HT-29 (cell line): ENCODE measurements around the gene CSRP3. TPM values are rescaled to one million over a fixed set of nuclear protein-coding genes. Genes with fewer than 3 reads are reported as not detected.

ENCODE experiments used
- DNase-seq: peaks from one replicate; pipeline ENCODE4 v3.0.0-alpha.2; 2015; ENCODE audit warnings: low spot score
- total RNA-seq: library from RNA; depleted of rRNA; stranded (reverse); fragments of >200 nt; shearing (Covaris generic); gene quantifications from 2 replicates; pipeline ENCODE4 v1.2.3, GENCODE V29; 2014; rRNA removed

The CSRP3 gene
- not detected in 2 replicates for total RNA-seq

- DNase-seq = no peak
Observed at GRCh38 chr11:19201737-19202605, at the start of gene CSRP3. CSRP3 (minus strand) TSS chr11:19201983; CDS start chr11:19192448, 9,535 bp downstream.

- no peak for DNase-seq
Observed at GRCh38 chr11:19251577-19251976, 49.8 kb upstream of the CSRP3 start.

DNA sequence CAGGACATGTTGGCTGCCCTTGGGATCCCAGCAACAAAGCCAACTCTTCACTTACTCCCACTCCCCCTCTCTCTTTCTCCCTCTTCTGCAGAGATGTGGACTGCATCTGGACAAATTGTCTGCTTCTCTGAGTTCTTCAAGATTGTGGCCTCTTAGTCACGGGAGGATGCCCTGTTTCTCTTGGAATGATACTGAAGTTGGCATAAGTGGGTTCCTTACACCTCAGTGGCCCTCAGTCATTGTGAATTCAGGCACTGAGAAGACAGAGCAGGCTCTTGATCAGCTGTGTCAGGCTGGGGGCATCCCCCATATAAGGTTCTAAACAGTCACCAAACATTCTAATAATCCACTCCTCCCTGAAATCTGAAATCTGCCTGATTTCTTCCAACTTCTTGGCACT lies 45.0 kb upstream of the CSRP3 start:
- no peak for DNase-seq

DNA sequence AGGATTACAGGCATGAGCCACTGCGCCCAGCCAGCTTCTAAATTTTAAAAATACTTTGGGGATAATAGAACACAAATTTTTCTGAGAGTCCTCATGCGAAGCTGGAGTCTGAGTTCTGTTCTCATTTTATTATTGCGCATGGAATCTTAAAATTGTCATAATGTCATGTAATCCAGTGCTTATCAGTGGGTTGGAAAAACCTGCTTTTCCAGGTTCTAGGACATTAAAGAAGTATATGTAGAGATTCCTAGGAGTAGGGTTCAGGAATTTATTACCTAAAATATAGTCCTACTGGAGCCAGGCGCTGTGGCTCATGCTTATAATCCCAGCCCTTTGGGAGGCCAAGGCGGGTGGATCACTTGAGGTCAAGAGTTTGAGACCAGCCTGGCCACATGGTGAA lies 43.6 kb upstream of the CSRP3 start:
- no peak for DNase-seq

GRCh38 chr11:19244621-19245020 lies 42.8 kb upstream of the CSRP3 start:
- DNase-seq = peak; percentile 56

DNA sequence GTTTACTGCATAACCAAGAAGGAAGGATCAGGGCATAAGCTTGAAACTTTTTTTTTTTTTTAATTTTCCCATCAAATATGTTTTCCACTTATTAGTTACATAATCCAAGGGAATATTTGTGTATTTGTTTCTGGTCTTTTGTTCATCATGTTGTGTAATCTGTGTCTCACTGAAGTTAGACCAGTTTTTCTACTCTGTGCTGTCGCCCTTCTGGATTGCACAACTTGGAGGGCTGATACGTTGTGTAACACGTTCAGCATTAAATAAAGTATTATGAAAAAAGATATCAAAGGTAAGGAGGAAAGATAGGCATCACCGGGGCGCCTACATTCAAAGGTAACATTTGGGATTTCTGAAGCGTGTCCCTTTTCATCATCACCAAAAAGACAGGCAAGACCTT lies 42.3 kb upstream of the CSRP3 start:
- DNase-seq = peak; percentile 87

DNA sequence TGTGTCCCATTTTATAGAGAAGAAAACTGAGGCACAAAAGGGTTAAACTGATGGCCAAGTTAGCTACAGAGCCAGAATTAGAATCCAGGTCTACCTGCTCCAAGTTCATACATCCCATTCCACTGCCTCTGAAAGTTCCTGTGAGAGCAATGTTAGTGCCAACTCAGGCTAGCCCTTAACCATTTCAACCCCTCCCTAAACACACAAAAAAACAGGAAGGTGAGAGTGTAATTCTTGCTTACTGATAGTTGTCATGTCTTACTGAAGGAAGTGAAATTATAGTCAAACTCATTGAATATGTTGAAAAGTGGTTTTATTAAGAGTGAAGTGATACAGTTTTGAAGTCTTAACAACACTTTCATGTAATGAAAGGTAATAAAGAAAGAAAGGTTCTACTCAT lies 41.8 kb upstream of the CSRP3 start:
- no peak for DNase-seq

GRCh38 chr11:19243143-19243542 lies 41.4 kb upstream of the CSRP3 start:
- DNase-seq = peak; percentile 19

DNA sequence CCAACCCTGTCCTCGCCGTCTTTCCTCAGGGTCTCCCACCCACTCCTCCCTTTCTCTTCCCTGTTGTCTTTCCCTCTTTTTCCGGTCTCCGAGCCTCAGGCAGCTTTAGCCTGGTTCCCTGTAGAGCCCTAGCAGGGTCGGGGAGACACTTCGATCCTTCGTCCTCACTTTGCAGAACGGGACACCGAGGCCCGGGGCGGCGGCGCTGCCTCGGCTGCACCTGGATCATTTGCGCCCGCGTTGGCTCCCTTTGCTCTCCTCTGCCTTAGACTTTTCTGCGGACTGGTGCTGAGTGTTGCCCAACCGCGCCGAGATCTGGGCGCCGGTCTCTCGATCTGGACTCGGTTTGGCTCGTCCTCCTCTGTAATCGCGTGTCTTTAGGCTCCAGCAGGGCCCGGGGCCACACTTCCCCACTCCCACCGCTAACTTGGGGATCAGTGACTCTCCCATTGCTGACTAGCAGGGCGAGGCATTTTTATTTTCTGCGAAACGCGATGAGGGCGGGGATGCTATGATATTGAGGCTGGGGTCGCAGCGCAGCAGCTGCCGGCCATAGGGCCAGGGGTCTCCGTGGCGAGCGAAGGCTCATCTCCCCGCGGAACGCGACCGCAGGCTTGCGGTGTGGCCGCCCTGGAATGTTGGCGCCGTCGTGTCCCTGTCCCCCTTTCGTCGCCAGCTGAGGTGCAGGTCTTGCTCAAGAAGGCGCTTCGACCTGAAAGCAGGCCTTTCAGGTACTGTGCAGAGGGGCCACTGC lies 40.6 kb upstream of the CSRP3 start:
- DNase-seq = no peak

DNA sequence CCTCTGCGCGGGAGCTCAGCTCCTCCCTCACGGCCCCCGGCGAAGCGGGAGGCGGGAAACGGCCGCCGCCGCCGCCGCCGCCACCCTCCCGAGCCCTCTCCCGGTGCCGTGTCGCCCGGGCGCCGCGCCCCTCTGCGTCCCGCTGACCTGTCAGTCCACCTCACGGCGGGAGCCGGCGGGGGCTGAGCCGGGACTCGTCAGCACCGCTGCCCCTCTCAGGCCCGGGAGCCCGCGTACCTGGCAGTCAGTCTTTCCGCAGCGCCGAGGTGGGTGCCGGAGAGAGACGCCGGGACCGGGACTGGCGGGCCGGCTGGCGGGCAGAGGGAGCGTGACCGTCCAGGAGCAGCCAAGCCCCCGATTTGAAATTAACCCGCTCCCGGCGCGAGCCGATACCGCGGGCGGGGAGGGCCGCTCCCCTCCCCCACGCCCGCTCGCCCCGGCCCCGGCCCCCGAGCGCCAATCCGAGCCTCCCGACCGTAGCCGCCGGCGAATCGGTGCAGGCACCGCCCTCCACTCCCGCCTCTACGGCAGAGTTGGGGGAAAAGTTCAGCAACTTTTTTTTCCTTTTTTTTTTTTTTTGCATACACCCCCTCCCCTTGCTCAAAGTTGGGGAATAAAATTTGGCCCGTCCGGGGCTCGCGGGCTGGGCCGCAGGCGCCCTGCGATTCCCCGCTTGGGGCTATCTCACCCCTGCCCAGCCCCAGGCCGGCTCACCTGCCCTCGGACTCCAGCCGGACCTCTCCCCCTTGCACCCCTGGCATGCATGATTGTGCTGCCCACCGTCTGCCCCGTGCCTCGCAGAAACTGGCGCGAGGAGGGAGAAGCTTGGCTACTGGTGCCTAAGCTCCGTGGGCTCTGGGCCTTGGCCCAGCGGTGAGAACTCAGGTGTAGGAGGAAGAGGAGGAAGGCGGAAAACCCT lies 39.7 kb upstream of the CSRP3 start:
- DNase-seq = peak; percentile 28

- DNase-seq = peak; percentile 97
Observed at GRCh38 chr11:19240420-19241259, 38.9 kb upstream of the CSRP3 start, which contains the start of gene E2F8. E2F8 (minus strand) TSS chr11:19240945; CDS start chr11:19240121, 824 bp downstream.

- DNase-seq = no peak
Observed at GRCh38 chr11:19239039-19239438, 37.3 kb upstream of the CSRP3 start.

- DNase-seq = peak; percentile 75
Observed at GRCh38 chr11:19237813-19238212, 36.0 kb upstream of the CSRP3 start.

GRCh38 chr11:19237381-19237780 lies 35.6 kb upstream of the CSRP3 start:
- no peak for DNase-seq

DNA sequence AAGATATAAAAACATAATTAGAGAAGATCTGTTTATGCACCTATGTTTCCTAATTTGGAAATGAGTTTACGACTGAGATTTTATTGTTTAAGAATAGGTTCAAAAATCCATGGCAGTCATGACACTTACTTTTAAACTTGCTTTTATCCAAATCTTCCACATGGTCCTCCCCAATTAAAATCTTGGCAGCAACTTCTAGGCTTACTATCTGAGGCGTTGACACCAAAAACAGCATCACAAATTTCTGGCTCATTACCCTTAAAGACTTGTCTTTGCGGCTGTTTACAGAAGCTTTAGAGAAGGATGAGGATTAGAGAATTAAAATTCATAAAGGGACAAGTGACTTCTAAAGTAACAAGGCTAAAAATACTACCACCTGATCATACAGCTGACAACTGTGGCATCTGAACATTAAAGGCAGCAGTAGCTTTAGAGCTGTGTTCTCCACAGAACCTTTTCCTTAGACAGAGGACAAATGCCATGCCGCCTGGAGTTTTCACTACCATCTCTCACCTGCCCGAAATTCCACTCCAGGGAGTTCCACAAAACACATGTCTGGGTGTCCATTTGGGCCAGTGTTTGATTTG lies 32.5 kb upstream of the CSRP3 start:
- no peak for DNase-seq

- DNase-seq = no peak
Observed at GRCh38 chr11:19232910-19233503, 31.2 kb upstream of the CSRP3 start.

DNA sequence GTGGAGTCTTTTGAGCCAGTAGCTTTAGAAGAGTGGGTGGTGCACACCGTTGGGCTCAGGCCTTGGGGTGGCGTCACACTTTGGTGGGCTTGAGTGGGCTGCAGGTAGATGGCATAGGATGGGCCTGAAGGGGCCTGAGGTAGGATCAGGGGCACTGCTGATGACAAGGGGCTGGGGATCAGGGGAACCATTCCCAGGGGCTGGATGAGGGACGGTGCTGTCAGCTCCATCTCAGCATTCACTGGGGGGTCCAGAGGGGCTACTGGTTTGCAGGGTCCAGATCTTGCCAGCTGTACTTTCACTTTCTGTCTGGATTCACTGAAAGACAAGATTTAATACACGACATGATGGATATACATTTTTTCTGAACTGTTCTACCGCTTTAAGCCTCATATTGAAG lies 27.9 kb upstream of the CSRP3 start:
- DNase-seq = no peak

DNA sequence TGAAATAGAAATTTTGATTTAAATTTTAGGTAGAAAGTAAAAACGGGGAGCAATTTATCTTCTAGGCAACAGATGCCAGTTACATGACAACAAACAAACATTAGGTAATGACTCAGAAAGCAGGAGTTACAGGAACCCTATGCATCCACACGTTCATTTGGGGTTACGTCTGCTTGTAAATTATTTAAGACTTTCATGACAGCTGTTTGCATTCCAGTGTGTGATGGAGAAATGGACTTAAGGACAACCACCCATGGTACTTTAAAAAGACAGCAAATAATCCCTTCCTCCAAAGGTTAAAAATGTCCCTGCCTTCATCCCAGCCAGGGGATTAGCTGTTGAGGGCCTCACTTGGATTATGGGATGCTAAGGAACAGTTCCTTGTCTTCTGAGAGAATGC lies 27.2 kb upstream of the CSRP3 start:
- no peak for DNase-seq

DNA sequence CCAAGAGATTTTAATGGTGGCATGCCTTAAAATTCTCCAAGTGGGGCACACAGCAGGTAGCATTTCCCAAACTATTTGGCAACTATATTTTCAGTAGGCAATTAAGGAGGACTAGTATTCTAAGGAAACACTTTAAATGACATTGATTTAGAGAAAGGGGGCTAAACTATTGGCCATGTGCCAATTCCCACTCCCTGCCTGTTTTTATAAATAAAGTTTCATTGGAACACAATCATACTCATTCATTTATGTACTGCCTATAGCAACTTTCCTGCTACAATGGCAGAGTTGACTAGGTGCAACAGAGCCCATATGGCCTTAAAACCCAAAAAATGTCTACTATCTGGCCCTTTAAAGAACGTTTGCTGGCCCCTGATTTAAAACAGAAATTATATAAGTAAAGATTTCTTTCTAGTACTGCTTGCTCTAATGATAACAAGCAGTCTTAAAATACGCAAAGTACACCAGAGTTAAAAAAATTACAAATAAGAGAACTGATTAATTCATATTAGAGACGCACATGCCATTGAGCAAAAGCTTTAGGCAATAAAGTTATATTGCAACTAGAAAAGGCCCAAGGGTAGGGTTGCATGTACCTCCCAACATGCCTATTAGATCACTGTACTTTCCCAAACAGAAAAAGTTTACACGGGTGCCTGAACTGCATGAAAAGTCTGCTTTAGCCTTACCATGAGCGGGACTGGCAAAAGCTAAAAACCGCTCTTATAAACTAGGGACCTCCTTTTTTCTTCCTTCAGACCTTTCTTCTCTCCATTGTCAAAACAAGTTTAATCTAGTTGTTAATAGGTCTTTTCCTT lies 24.8 kb upstream of the CSRP3 start:
- no peak for DNase-seq
